ENCODE results near the gene LRCOL1. TPM values are rescaled to one million over a fixed set of nuclear protein-coding genes. Genes with fewer than 3 reads are reported as not detected.

LRCOL1 gene
- total and polyA plus RNA-seq, 2 of the 8 experiments (the other 6 are each of a cell fraction or from before 2014, with no cell fraction given): not detected

- TF ChIP-seq, protein P1, sequence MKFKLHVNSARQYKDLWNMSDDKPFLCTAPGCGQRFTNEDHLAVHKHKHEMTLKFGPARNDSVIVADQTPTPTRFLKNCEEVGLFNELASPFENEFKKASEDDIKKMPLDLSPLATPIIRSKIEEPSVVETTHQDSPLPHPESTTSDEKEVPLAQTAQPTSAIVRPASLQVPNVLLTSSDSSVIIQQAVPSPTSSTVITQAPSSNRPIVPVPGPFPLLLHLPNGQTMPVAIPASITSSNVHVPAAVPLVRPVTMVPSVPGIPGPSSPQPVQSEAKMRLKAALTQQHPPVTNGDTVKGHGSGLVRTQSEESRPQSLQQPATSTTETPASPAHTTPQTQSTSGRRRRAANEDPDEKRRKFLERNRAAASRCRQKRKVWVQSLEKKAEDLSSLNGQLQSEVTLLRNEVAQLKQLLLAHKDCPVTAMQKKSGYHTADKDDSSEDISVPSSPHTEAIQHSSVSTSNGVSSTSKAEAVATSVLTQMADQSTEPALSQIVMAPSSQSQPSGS (IDR thresholded peaks at IDR 0.05; ENCODE audit: low read length): no peak
- TF ChIP-seq SAP30 (IDR thresholded peaks at IDR 0.05; ENCODE audit: insufficient read depth, insufficient replicate concordance, low read length): no peak
- TF ChIP-seq TAF1 (IDR thresholded peaks at IDR 0.05; ENCODE audit: low read depth, low read length): no peak
- TF ChIP-seq SRF (IDR thresholded peaks at IDR 0.05; ENCODE audit: low read depth, low read length): no peak
These were observed 14.7 kb upstream of the LRCOL1 start (continued) for GRCh38 chr12:132624910-132625630.

All from H1 (cell line).